Body of pancreas (tissue), 4 donors: Measurements from ENCODE around the gene MCTP2. TPM values are rescaled to one million over a fixed set of nuclear protein-coding genes. Genes with fewer than 3 reads are reported as not detected.

Experiments used
- ATAC-seq: fragments of 150-250 bp; one replicate; pipeline ENCODE4 v1.9.1; 2016
- DNase-seq, 4 donors: peaks; one replicate each; pipeline ENCODE4 v3.0.0-alpha.2; 2019
- H3K27ac ChIP-seq, 4 donors: fragments of 200-600 bp; sonication (generic); 1 replicate in 3 of 4; 2 replicates in 1 of 4; pipeline versions ENCODE4 v1.5.1 to v1.6.1; 2016 to 2019; ENCODE audit warnings: mild to moderate bottlenecking in 1 of 4, mixed read lengths in 1 of 4, moderate library complexity in 1 of 4
- H3K27me3 ChIP-seq, 2 donors: fragments of 200-600 bp; sonication (generic); one replicate each; pipeline ENCODE4 v1.6.0; 2016; ENCODE audit warnings: mild to moderate bottlenecking in 1 of 2
- H3K36me3 ChIP-seq, 2 donors: fragments of 200-600 bp; sonication (generic); replicated peaks in 1 of 2; 2 replicates each; pipeline ENCODE4 v1.5.1; 2016; ENCODE audit warnings: low read depth in 2 of 2; ENCODE audit not compliant: insufficient read depth in 1 of 2
- H3K4me1 ChIP-seq: fragments of 200-600 bp; sonication (generic); one replicate; pipeline ENCODE4 v1.6.0; 2016
- H3K4me3 ChIP-seq, 2 donors: fragments of 200-600 bp; sonication (generic); 1 replicate in 1 of 2; 2 replicates in 1 of 2; pipeline ENCODE4 v1.5.1; 2016 to 2019
- H3K9me3 ChIP-seq, 3 donors: fragments of 200-600 bp; sonication (generic); 1 replicate in 2 of 3; 2 replicates in 1 of 3; pipeline ENCODE4 v1.5.1; 2016
- POLR2A ChIP-seq, 3 donors: fragments of 450-650 bp; IDR thresholded peaks; one replicate each; pipeline ENCODE4 v1.6.1; 2016; ENCODE audit warnings: antibody characterized with exemption in 3 of 3, mild to moderate bottlenecking in 2 of 3
- WGBS, 2 donors: methylation state at CpG; one replicate each; pipeline ENCODE4 v1.1.5; 2017; 5-methylcytosine and 5-hydroxymethylcytosine counted together
- intact Hi-C: fragments of 100-400 bp; cut with DNase I; formaldehyde crosslinking; loops from one replicate; pipeline ENCODE4 v1.15.1; 2023
- total RNA-seq, 2 donors: library from RNA; depleted of rRNA; stranded (reverse); fragments of >200 nt; gene quantifications; one replicate each; pipeline ENCODE4 v1.1.0, GENCODE V29; 2016
- TF ChIP-seq, protein P1 (sequence below), 7 experiments: fragments of 450-650 bp in 4 of 7; fragments of 200-600 bp in 3 of 7; sonication (generic) in 3 of 7; IDR thresholded peaks; one replicate each; pipeline ENCODE4 v1.5.1; 2016 to 2019; ENCODE audit warnings: antibody characterized with exemption in 7 of 7

Gene MCTP2
- total RNA-seq, 2 donors from 2014 or later, result 28.5 to 31.6 TPM

DNA sequence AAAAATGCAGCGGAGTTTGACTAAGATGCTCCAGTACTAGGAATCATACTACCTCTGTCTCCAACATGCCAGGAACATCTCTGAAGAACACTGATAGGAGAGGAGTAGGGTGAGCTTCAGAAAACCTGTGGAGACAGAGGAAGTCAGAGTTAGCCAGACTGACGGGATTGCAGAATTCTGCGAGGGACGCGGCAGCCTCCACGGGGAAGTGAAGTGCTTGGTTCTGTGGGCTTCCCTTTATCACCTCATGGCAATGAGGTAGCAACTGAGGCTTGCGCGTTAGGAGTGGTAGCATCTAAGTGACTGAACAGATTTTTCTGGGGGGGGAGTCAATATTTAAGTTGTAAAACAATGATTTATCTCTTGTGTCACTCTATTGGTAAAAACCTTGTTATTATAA is 226.3 kb downstream of the MCTP2 start:
- ATAC-seq (no peak), DNase-seq (no peak)
- Histone ChIP-seq H3K36me3 (no peaks in the 10 kb centered on the region), H3K27ac (no peak overlapping the region), H3K27me3 (no peaks in the 10 kb centered on the region), H3K9me3 (no peaks in the 10 kb centered on the region), H3K4me3 (no peak overlapping the region), H3K4me1 (no peaks in the 10 kb centered on the region)
- 84 to 85% methylated on average over 8 of the region's 8 CpGs for WGBS, 2 donors
- no peak for TF ChIP-seq POLR2A (IDR thresholded peaks at IDR 0.05)
- intact Hi-C loops, result no loop called here

DNA sequence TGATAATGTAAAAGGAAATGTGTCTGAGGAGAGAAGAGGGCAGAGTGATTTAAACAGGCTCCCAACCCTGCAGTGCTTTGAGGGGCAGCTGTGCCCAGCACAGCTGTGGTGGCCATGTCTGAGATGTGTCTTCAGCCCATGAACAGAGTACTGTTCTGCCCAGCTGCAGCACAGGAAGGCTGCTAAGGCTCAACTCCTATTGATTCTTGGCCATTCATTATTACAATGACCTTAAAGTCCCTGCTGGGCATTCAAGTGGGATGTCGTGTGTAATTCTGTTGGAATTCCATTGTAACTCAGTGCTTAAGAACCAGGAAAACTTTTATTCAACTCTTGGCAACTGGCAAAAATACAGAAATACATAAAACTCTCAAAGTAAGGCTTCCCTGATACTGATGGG is 229.3 kb downstream of the MCTP2 start:
- H3K9me3 ChIP-seq, result no peaks in the 10 kb centered on the region
- H3K36me3 ChIP-seq, result no peaks in the 10 kb centered on the region
- TF ChIP-seq, protein P1, sequence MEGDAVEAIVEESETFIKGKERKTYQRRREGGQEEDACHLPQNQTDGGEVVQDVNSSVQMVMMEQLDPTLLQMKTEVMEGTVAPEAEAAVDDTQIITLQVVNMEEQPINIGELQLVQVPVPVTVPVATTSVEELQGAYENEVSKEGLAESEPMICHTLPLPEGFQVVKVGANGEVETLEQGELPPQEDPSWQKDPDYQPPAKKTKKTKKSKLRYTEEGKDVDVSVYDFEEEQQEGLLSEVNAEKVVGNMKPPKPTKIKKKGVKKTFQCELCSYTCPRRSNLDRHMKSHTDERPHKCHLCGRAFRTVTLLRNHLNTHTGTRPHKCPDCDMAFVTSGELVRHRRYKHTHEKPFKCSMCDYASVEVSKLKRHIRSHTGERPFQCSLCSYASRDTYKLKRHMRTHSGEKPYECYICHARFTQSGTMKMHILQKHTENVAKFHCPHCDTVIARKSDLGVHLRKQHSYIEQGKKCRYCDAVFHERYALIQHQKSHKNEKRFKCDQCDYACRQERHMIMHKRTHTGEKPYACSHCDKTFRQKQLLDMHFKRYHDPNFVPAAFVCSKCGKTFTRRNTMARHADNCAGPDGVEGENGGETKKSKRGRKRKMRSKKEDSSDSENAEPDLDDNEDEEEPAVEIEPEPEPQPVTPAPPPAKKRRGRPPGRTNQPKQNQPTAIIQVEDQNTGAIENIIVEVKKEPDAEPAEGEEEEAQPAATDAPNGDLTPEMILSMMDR (IDR thresholded peaks at IDR 0.05), result no peak
- no peak for TF ChIP-seq POLR2A (IDR thresholded peaks at IDR 0.05)
- DNase-seq (no peak), ATAC-seq (no peak)
- no peaks in the 10 kb centered on the region for H3K4me1 ChIP-seq
- H3K27me3 ChIP-seq, result no peaks in the 10 kb centered on the region
- intact Hi-C loops, result no loop called here
- 80 to 84% methylated on average over 1 of the region's 1 CpG for WGBS, 2 donors
- H3K27ac ChIP-seq, result no peak overlapping the region
- no peak overlapping the region for H3K4me3 ChIP-seq

DNA sequence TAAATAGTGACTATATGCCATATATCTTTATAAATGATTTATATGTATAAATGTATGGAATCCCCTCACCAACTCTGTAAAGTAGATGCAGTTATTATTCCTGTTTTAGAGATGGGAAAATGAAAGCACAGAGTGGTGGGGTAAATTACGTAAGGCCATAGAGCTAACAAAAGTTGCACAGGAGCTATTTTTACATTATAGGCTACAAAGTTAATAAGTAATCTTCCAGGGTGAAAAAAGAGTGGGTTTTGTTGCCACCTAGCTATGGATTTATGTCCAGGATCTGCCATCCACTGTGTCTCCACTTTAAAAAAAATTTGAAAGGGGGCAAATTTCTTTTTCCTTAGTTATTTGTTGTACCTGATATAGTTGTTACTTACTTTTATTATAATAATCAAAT is 235.7 kb downstream of the MCTP2 start:
- Histone ChIP-seq H3K27me3 (no peaks in the 10 kb centered on the region), H3K4me1 (peaks cover 8% of the 10 kb centered on the region), H3K9me3 (no peaks in the 10 kb centered on the region), H3K4me3 (no peak overlapping the region), H3K27ac (no peak overlapping the region), H3K36me3 (peaks cover 0 to 1% of the 10 kb centered on the region in 2 donors)
- TF ChIP-seq, protein P1 (IDR thresholded peaks at IDR 0.05), result peak in 2 of 7 experiments; percentile 7 to 15
- no peak for TF ChIP-seq POLR2A (IDR thresholded peaks at IDR 0.05)
- no peak for DNase-seq
- WGBS, 2 donors, result 69 to 72% methylated on average over 1 of the region's 1 CpG
- intact Hi-C loops, result no loop called here
- ATAC-seq, result no peak

DNA sequence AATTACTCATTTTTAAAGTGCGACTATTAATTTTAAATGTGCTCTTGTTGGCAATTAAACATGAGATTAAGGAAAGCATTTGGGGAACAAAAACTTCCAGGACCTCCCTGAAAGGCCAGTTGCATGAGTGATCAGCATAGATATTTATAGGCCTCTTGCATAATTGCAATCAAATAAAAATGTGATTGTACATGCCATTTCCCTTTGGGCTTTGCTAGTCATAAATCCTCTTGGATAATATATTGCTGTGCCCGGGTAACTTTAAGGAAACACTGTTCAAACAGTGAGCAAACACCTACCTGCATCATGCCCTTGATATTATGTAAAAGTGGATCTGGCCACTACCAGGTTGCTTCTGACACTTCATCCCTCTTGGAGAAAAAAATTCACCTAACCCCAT is 239.1 kb downstream of the MCTP2 start:
- DNase-seq, result no peak
- Histone ChIP-seq H3K27me3 (no peaks in the 10 kb centered on the region), H3K4me3 (no peak overlapping the region), H3K4me1 (peaks cover 8% of the 10 kb centered on the region), H3K36me3 (peaks cover 0 to 1% of the 10 kb centered on the region in 2 donors), H3K9me3 (no peaks in the 10 kb centered on the region), H3K27ac (peak overlapping the region in 1 of 4 donors; percentile 26)
- no peak for ATAC-seq
- intact Hi-C loops, result no loop called here
- WGBS, 2 donors, result 58 to 74% methylated on average over 2 of the region's 2 CpGs
- TF ChIP-seq POLR2A (IDR thresholded peaks at IDR 0.05), result no peak
- TF ChIP-seq, protein P1 (IDR thresholded peaks at IDR 0.05), result no peak

DNA sequence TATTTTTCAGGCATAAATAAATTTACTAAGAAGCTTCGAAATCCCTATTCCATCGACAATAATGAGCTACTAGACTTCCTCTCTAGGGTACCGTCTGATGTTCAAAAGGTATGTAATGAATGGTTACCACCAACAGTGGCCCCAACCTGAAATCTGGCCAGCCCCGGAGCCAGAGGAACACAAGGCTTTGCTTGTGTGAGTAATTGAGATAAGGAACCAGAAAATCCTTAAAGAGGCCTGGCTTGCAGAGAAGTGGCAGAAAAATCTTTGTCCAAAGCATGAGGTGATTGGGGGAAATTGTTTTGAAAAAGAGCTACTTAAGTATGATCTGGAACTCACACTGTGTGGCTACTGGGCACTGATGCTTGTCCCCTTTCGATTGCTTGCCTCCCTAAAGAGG is 245.3 kb downstream of the MCTP2 start:
- Histone ChIP-seq H3K4me3 (no peak overlapping the region), H3K27ac (no peak overlapping the region), H3K4me1 (no peaks in the 10 kb centered on the region), H3K36me3 (peaks cover 0 to 7% of the 10 kb centered on the region in 2 donors), H3K27me3 (no peaks in the 10 kb centered on the region), H3K9me3 (no peaks in the 10 kb centered on the region)
- 78 to 80% methylated on average over 5 of the region's 5 CpGs for WGBS, 2 donors
- DNase-seq (no peak), ATAC-seq (no peak)
- TF ChIP-seq, protein P1 (IDR thresholded peaks at IDR 0.05), result no peak
- no peak for TF ChIP-seq POLR2A (IDR thresholded peaks at IDR 0.05)
- intact Hi-C loops, result no loop called here
